ENCODE measurements around the gene SLC8A1. TPM values are rescaled to one million over a fixed set of nuclear protein-coding genes. Genes with fewer than 3 reads are reported as not detected.

The SLC8A1 gene
- total and polyA plus RNA-seq, 10 of the 15 experiments (the other 5 are each of a cell fraction or from before 2014, with no cell fraction given): under 0.01 to 1.2 (median 0.01) TPM; not detected in 3

GRCh38 chr2:40395169-40396073 is 56.5 kb downstream of the SLC8A1 start:
- Histone ChIP-seq H3K27me3 (replicated peaks in 1 of 2; ENCODE audit: control insufficient read depth in 2 of 2, insufficient read depth in 2 of 2, low read length in 1 of 2) (no peaks in the 10 kb centered on the region), H3K27ac (ENCODE audit: control insufficient read depth, insufficient read depth) (no peak overlapping the region), H2AFZ (ENCODE audit: control insufficient read depth, low read depth, low read length) (no peak overlapping the region), H4K20me1 (ENCODE audit: control insufficient read depth, insufficient read depth) (no peaks in the 10 kb centered on the region), H3K9me3 (replicated peaks; ENCODE audit: control insufficient read depth, insufficient read depth, low read length) (no peaks in the 10 kb centered on the region), H3K79me2 (ENCODE audit: control insufficient read depth, insufficient read depth, low read length) (no peaks in the 10 kb centered on the region), H3K4me1 (ENCODE audit: control insufficient read depth, insufficient read depth, low read length) (no peaks in the 10 kb centered on the region), H3K4me2 (ENCODE audit: control insufficient read depth, insufficient read depth) (no peak overlapping the region), H3K9ac (ENCODE audit: control insufficient read depth, insufficient read depth, low read length) (no peak overlapping the region), H3K4me3 (no peak overlapping the region), H3K36me3 (ENCODE audit: control insufficient read depth in 2 of 2, insufficient read depth in 2 of 2, low read length in 1 of 2) (no peaks in the 10 kb centered on the region)
- SMC1A ChIA-PET (ENCODE audit: uncharacterized antibody, unreplicated experiment): no interaction called here
- CTCF ChIA-PET: no interaction called here
- ATAC-seq (no peak), DNase-seq (ENCODE audit: low read depth, low spot score) (no peak), FAIRE-seq (no peak)
- POLR2A ChIA-PET: no interaction called here
- in situ Hi-C loops (cut with MboI) (no loop called here), intact Hi-C loops (cut with micrococcal nuclease; ENCODE audit: unreplicated experiment) (no loop called here)
- BruUV-seq (replicated peaks): no TSS peak
- 28% methylated on average over 4 of the region's 4 CpGs for WGBS (ENCODE audit: insufficient coverage, insufficient replicate concordance, low lambda C conversion rate, missing lambda C conversion rate)
- RAD21 ChIA-PET (ENCODE audit: unreplicated experiment): no interaction called here
- TF ChIP-seq EGR1 (IDR thresholded peaks at IDR 0.05; ENCODE audit: borderline replicate concordance in 1 of 2, low read depth in 2 of 2, low read length in 2 of 2): no peak
- TF ChIP-seq SMARCA5 (IDR thresholded peaks at IDR 0.05): no peak
- TF ChIP-seq HDGF (IDR thresholded peaks at IDR 0.05): no peak
- TF ChIP-seq ATF7 (IDR thresholded peaks at IDR 0.05; ENCODE audit: low read depth): no peak
- no peak for TF ChIP-seq REST (IDR thresholded peaks at IDR 0.05; ENCODE audit: low read depth, low read length)
- TF ChIP-seq HDAC2 (IDR thresholded peaks at IDR 0.05): no peak
- no peak for TF ChIP-seq BACH1 (IDR thresholded peaks at IDR 0.05; ENCODE audit: borderline replicate concordance)
- no peak for TF ChIP-seq RAD21 (IDR thresholded peaks at IDR 0.05; ENCODE audit: insufficient read depth, low read depth, low read length)
- no peak for TF ChIP-seq POU2F2 (IDR thresholded peaks at IDR 0.05; ENCODE audit: borderline replicate concordance, low read depth, low read length)
- TF ChIP-seq WRNIP1 (IDR thresholded peaks at IDR 0.05; ENCODE audit: borderline replicate concordance, low read depth, low read length): no peak
- TF ChIP-seq EZH2 (IDR thresholded peaks at IDR 0.05; ENCODE audit: borderline replicate concordance, control insufficient read depth, low read depth, low read length): no peak
- no peak for TF ChIP-seq ZBTB33 (IDR thresholded peaks at IDR 0.05)

All from GM12878 (cell line).